Uterus (tissue), 4 donors: ENCODE results near the gene SCAMP5. TPM values are rescaled to one million over a fixed set of nuclear protein-coding genes. Genes with fewer than 3 reads are reported as not detected.

Experiments
- DNase-seq, 2 donors: peaks; one replicate each; pipeline ENCODE4 v3.0.0-alpha.2; 2019 to 2020
- H3K27ac ChIP-seq, 2 donors: fragments of 200-600 bp; sonication (generic); 1 replicate in 1 of 2; 2 replicates in 1 of 2; pipeline ENCODE4 v1.5.1; 2016 to 2018
- H3K27me3 ChIP-seq, 2 donors: fragments of 200-600 bp; sonication (generic); one replicate each; pipeline ENCODE4 v1.5.1; 2018 to 2019; ENCODE audit warnings: control low read depth in 1 of 2
- H3K36me3 ChIP-seq, 2 donors: fragments of 200-600 bp; sonication (generic); one replicate each; pipeline ENCODE4 v1.5.1; 2019; ENCODE audit warnings: control low read depth in 1 of 2
- H3K4me1 ChIP-seq, 2 donors: fragments of 200-600 bp; sonication (generic); one replicate each; pipeline ENCODE4 v1.5.1; 2018 to 2019; ENCODE audit warnings: control low read depth in 1 of 2
- H3K4me3 ChIP-seq, 2 donors: fragments of 200-600 bp; sonication (generic); 1 replicate in 1 of 2; 2 replicates in 1 of 2; pipeline ENCODE4 v1.5.1; 2018 to 2019; ENCODE audit warnings: mild to moderate bottlenecking in 1 of 2
- H3K9me3 ChIP-seq, 2 donors: fragments of 200-600 bp; sonication (generic); one replicate each; pipeline ENCODE4 v1.5.1; 2019; ENCODE audit warnings: control low read depth in 1 of 2
- POLR2A ChIP-seq, 2 donors: fragments of 450-650 bp; IDR thresholded peaks; one replicate each; pipeline ENCODE4 v1.6.1; 2016; ENCODE audit warnings: antibody characterized with exemption in 2 of 2, mild to moderate bottlenecking in 1 of 2, moderate library complexity in 1 of 2
- intact Hi-C: fragments of 100-400 bp; cut with DNase I; formaldehyde crosslinking; loops from one replicate; pipeline ENCODE4 v1.15.1; 2023; ENCODE audit warnings: low total_unique reads
- total RNA-seq, 4 donors: library from RNA; depleted of rRNA in 3 of 4; stranded (reverse); fragments of >200 nt in 3 of 4; gene quantifications; one replicate each; pipeline versions ENCODE4 v1.1.0 to v1.2.4, GENCODE V29; 2014 to 2023
- TF ChIP-seq, protein P1 (sequence below), 4 experiments: fragments of 200-600 bp in 2 of 4; fragments of 450-650 bp in 2 of 4; sonication (generic) in 2 of 4; IDR thresholded peaks; one replicate each; pipeline ENCODE4 v1.5.1; 2016 to 2019; ENCODE audit warnings: antibody characterized with exemption in 4 of 4, mild to moderate bottlenecking in 2 of 4, moderate library complexity in 1 of 4
- donor health status: DM: yes; HTN: yes; CAD: no.

SCAMP5 gene
- total RNA-seq, 4 donors from 2014 or later = 0.29 to 6.6 (median 1.9) TPM

DNA sequence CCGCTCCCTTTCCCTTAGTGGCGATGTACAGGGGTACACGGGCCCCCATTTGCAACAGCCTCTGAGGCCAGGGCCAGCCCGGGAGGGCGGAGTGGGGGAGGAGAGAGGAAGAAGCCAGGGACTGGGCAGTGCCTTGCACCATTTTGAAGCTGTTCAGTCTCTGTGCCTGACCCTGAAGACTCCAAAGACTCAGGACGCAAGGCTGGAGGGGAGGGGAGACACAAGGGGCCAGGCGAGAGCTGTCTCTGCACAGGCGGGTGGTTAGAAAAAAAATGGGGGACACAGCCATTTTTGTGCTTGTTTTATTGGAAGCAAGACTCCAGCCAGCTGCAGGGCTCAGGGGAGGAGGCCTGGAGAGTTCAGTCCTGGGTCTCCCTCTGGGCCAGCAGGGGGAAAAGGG is 40.3 kb upstream of the SCAMP5 start:
- DNase-seq = no peak
- intact Hi-C loops = no loop called here
- no peak for TF ChIP-seq POLR2A (IDR thresholded peaks at IDR 0.05)
- TF ChIP-seq, protein P1, sequence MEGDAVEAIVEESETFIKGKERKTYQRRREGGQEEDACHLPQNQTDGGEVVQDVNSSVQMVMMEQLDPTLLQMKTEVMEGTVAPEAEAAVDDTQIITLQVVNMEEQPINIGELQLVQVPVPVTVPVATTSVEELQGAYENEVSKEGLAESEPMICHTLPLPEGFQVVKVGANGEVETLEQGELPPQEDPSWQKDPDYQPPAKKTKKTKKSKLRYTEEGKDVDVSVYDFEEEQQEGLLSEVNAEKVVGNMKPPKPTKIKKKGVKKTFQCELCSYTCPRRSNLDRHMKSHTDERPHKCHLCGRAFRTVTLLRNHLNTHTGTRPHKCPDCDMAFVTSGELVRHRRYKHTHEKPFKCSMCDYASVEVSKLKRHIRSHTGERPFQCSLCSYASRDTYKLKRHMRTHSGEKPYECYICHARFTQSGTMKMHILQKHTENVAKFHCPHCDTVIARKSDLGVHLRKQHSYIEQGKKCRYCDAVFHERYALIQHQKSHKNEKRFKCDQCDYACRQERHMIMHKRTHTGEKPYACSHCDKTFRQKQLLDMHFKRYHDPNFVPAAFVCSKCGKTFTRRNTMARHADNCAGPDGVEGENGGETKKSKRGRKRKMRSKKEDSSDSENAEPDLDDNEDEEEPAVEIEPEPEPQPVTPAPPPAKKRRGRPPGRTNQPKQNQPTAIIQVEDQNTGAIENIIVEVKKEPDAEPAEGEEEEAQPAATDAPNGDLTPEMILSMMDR (IDR thresholded peaks at IDR 0.05) = no peak
- peaks cover 0 to 7% of the 10 kb centered on the region in 2 donors for H3K4me1 ChIP-seq
- H3K36me3 ChIP-seq = no peaks in the 10 kb centered on the region
- peak overlapping the region in 1 of 2 donors; percentile 56 for H3K4me3 ChIP-seq
- peak overlapping the region in 1 of 2 donors; percentile 15 for H3K27ac ChIP-seq
- H3K9me3 ChIP-seq = no peaks in the 10 kb centered on the region
- H3K27me3 ChIP-seq = peaks cover 4 to 20% of the 10 kb centered on the region in 2 donors

DNA sequence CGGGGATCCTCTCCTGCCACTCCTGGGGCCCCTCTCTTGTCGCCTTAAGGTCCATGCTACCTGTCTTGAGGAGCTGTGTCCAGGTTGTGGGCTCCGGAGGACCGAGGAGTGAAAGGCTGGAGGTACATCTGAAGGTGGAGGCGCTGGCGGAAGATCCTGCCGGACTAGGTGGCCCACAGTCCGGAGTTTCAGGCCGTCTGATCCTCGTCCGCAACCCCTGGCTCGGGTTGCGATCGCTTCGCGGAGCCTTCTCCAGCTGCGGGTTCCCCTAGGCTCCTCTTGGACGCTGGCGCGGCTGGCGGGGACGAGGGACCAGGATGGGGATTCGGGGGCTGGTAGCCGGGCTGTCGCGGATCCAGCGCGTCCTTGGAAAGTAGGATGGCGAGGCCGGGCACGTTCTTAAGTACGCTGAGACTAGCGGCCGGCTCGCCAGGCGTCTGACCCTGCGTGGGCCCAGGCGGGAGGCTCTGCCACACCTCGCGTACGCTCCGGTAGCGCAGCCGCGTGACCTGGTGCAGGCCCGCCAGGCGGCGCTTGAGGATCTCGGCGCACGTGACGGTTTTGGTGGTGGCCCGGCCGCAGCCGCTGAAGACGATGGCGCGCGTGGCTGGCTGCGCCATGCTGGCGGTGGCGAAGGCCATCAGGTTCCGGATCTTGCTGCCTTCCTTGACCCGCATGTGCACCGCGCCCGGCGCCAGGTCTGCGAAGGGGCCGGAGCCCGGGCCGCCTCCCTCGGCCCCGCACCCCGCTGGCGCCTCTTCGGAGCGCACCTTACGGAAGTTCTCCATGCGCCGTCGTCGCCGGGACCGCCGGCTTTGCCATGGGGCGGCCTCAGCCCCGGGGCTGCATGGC is 39.3 kb upstream of the SCAMP5 start:
- intact Hi-C loops = no loop called here
- Histone ChIP-seq H3K9me3 (no peaks in the 10 kb centered on the region), H3K4me3 (peak overlapping the region; percentile 56 to 59), H3K27ac (peak overlapping the region; percentile 69 to 71), H3K36me3 (no peaks in the 10 kb centered on the region), H3K4me1 (peaks cover 0 to 7% of the 10 kb centered on the region in 2 donors), H3K27me3 (peaks cover 4 to 20% of the 10 kb centered on the region in 2 donors)
- no peak for TF ChIP-seq POLR2A (IDR thresholded peaks at IDR 0.05)
- TF ChIP-seq, protein P1 (IDR thresholded peaks at IDR 0.05) = peak in 3 of 4 experiments; percentile 51 to 59 (median 58)
- DNase-seq = peak; percentile 64 to 69

DNA sequence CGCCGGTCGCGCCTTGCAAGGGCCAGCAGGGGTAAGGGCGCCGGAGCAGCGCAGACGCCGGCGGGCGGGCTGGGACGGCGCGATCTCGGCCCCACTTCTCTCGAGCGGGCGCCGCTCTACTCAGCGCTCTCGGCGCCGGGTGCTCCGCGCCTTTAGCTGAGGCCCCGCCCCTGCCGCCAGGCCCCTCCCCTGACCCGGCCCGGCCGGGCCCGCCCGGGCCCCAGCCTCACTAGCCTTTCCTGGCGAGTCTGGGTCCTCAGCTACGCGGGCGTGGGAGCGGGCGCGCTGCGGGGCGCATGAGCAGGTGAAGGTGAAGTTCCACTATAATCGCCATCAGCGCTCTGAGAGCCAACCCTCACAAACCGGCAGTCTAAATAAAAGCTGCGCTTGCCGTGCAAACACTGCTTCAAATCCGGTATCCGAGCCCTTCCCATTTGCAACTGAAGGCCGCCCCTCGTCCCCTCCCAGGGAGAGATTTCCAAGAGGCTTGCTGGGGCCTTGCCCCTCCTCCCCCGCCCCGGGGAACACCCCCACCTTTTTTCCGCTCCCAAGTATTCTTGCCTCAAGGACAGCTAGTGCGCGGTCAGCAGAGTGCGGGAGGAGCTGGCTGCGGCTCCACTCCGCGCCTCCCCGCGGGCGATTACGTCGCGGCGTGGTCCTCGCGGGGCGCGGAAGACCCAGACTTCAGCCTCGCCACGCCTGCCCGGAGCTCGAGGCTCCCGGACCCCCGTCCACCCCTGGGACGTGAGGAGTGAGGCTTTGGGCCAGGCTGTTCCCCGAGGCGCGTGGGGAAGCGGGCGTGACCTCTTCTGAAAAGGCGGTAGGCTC is 38.5 kb upstream of the SCAMP5 start, which contains the start of gene RPP25:
Gene RPP25 (minus strand): TSS at position 125 of the 828 bp plus-strand sequence. CDS start 189 bp downstream, outside the sequence.
- Histone ChIP-seq H3K27ac (peak within 1 kb of the TSS; percentile 69 to 71), H3K9me3 (no peaks in the 10 kb centered on the region), H3K36me3 (no peaks in the 10 kb centered on the region), H3K4me1 (peaks cover 0 to 7% of the 10 kb centered on the region in 2 donors), H3K27me3 (peaks cover 4 to 20% of the 10 kb centered on the region in 2 donors), H3K4me3 (peak within 1 kb of the TSS; percentile 56 to 59)
- DNase-seq = peak; percentile 63 to 78
- TF ChIP-seq, protein P1 (IDR thresholded peaks at IDR 0.05) = no peak
- TF ChIP-seq POLR2A (IDR thresholded peaks at IDR 0.05) = peak; percentile 61 to 62
- intact Hi-C loops = no loop called here

DNA sequence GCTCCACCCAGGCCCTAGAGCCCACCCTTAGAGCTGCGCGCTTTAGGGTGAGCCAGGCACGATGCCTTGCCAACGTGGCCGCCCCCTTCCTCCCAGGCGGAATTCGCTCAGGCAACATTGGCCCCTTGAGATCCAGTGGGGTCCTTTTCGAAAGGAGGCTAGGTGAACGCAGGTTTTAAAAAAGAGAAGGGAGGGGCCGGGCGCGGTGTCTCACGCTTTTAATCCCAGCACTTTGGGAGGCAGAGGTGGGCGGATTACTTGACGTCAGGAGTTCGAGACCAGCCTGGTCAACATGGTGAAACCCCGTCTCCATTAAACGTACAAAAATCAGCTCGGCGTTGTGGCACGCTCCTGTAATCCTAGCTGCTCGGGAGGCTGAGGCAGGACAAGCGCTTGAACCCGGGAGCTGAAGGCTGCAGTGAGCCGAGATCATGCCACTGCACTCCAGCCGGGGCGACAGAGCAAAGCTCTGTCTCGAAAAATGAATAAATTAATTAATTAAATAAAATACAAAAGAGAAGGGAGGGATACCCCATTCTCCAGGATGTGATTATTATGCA is 37.8 kb upstream of the SCAMP5 start:
- Histone ChIP-seq H3K27me3 (peaks cover 4 to 20% of the 10 kb centered on the region in 2 donors), H3K27ac (peak overlapping the region; percentile 69 to 71), H3K4me1 (peaks cover 0 to 7% of the 10 kb centered on the region in 2 donors), H3K9me3 (no peaks in the 10 kb centered on the region), H3K36me3 (no peaks in the 10 kb centered on the region), H3K4me3 (peak overlapping the region; percentile 56 to 59)
- intact Hi-C loops = no loop called here
- DNase-seq = peak in 1 of 2 donors; percentile 25
- TF ChIP-seq, protein P1 (IDR thresholded peaks at IDR 0.05) = no peak
- TF ChIP-seq POLR2A (IDR thresholded peaks at IDR 0.05) = no peak
